GM12801 (cell line): Measurements from ENCODE around the gene TSPAN7.

Source experiments
- CTCF ChIP-seq: IDR thresholded peaks from one replicate; pipeline ENCODE4 v1.5.1; 2011; ENCODE audit warnings: control low read depth; ENCODE audit not compliant: insufficient read length; ENCODE audit errors: extremely low read depth

Gene TSPAN7

GRCh38 chrX:38682095-38682494, 120.8 kb downstream of the TSPAN7 start:
- no peak for TF ChIP-seq CTCF

DNA sequence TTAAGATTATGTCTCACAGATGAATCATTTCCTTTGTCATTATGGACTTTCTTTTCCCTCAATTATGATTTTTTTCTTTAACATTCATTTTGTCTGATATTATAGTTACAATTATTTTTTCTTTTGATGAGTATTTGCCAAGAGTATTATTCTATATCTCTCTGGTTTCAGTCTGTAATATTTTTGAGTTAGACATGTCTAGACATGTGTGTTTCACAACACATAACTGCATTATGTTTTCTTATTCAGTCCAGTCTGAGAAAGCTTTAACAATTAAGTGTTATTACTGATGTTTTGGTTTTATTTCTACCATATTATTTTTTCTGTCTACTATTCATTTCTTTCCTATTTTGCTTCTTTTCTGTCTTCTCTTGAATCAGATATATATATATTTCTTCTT, 131.6 kb downstream of the TSPAN7 start:
- TF ChIP-seq CTCF, result no peak

- TF ChIP-seq CTCF, result no peak
These were observed 133.1 kb downstream of the TSPAN7 start for GRCh38 chrX:38694394-38694793.

- no peak for TF ChIP-seq CTCF
These were observed 136.1 kb downstream of the TSPAN7 start for GRCh38 chrX:38697461-38697860.

DNA sequence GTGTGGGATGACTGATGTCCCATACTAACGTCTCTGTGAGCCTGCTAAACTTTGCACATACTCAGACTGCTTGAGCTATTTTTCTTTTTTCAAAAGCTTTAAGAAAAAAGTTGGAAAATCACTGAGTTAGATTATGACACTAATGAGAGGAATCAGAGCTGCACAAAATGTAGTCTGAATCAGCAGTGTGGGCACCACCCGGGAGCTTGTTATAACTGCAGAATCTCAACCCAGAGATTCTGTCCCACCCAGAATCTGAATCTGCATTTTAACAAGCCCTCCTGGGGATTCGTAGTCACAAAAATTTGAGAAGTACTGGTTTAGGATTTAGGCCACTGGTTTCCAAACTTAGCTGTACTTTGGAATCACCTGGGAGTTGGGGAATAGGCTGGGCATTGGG, 137.8 kb downstream of the TSPAN7 start:
- no peak for TF ChIP-seq CTCF

- TF ChIP-seq CTCF, result no peak
These were observed 138.4 kb downstream of the TSPAN7 start for GRCh38 chrX:38699696-38700095.

GRCh38 chrX:38701073-38701472, 139.7 kb downstream of the TSPAN7 start:
- no peak for TF ChIP-seq CTCF
